Left ventricle myocardium inferior (tissue), 1 donor: ENCODE data around the gene SLC25A21. TPM values are rescaled to one million over a fixed set of nuclear protein-coding genes. Genes with fewer than 3 reads are reported as not detected.
"Not testable (repeated sequence)": the region's sequence is repeated elsewhere in the genome, so short reads cannot be mapped to it uniquely, and the experiment has no call there.

ENCODE experiments used
- DNase-seq: peaks from one replicate; pipeline ENCODE4 v3.0.0-alpha.2; 2020
- H3K27ac ChIP-seq: fragments of 200-600 bp; replicated peaks from 2 replicates; pipeline ENCODE4 v1.8.0; 2021
- H3K27me3 ChIP-seq: fragments of 200-600 bp; 2 replicates; pipeline ENCODE4 v1.8.0; 2021; ENCODE audit warnings: low read depth
- H3K36me3 ChIP-seq: fragments of 200-600 bp; 2 replicates; pipeline ENCODE4 v1.8.0; 2021
- H3K4me1 ChIP-seq: fragments of 200-600 bp; 2 replicates; pipeline ENCODE4 v1.8.0; 2021
- H3K4me3 ChIP-seq: fragments of 200-600 bp; 2 replicates; pipeline ENCODE4 v1.8.0; 2021; ENCODE audit warnings: mild to moderate bottlenecking, moderate library complexity
- H3K9me3 ChIP-seq: fragments of 200-600 bp; replicated peaks from 2 replicates; pipeline ENCODE4 v1.8.0; 2021
- CTCF ChIP-seq: fragments of 200-600 bp; IDR thresholded peaks from 2 replicates; pipeline ENCODE4 v1.8.0; 2021; ENCODE audit warnings: antibody characterized with exemption, mild to moderate bottlenecking, borderline replicate concordance
- intact Hi-C: fragments of 100-400 bp; cut with micrococcal nuclease; formaldehyde crosslinking; loops from one replicate; pipeline ENCODE4 v1.11.0; 2022
- long read RNA-seq: library from polyadenylated mRNA; unstranded; transcript quantifications from one replicate; pipeline ENCODE4 v2.0.0, GENCODE V29; 2021
- total RNA-seq: library from RNA; stranded (reverse); fragmentation: NEBNext Ultra II Directional; extraction: Animal tissue kit (Norgen Biotek cat#: 25700); gene quantifications from one replicate; pipeline ENCODE4 v1.2.1, GENCODE V29; 2021
- donor health status: DM: no; HTN: yes; CAD: no; lungs with severe emphysema.

SLC25A21 gene
- total RNA-seq, result 0.77 TPM
- long read RNA-seq, result 0 reads

GRCh38 chr14:37172024-37172869 lies at the start of gene SLC25A21:
Gene SLC25A21, minus strand, starts transcription at chr14:37172606.
- H3K9me3 ChIP-seq, result no peaks in the 10 kb centered on the region
- no peaks in the 10 kb centered on the region for H3K36me3 ChIP-seq
- peak within 1 kb of the TSS; percentile 91 for H3K27ac ChIP-seq
- intact Hi-C loops, result no loop called here
- peaks cover 39% of the 10 kb centered on the region for H3K4me1 ChIP-seq
- H3K4me3 ChIP-seq, result peak within 1 kb of the TSS; percentile 86
- H3K27me3 ChIP-seq, result no peaks in the 10 kb centered on the region
- DNase-seq, result peak; percentile 71
- TF ChIP-seq CTCF, result peak; percentile 31

- H3K4me1 ChIP-seq, result no peaks in the 10 kb centered on the region
- intact Hi-C loops, result no loop called here
These were observed 48.7 kb upstream of the SLC25A21 start for GRCh38 chr14:37221073-37221472.

GRCh38 chr14:37215345-37215744 lies 42.9 kb upstream of the SLC25A21 start:
- Histone ChIP-seq H3K4me3 (no peak overlapping the region), H3K36me3 (peaks cover 13% of the 10 kb centered on the region), H3K27me3 (no peaks in the 10 kb centered on the region), H3K4me1 (no peaks in the 10 kb centered on the region), H3K27ac (no peak overlapping the region), H3K9me3 (peaks cover 17% of the 10 kb centered on the region)
- intact Hi-C loops, result no loop called here
- no peak for TF ChIP-seq CTCF
- no peak for DNase-seq

More at GRCh38 chr14:37221073-37221472, 48.7 kb upstream of the SLC25A21 start:
- no peak for TF ChIP-seq CTCF
- DNase-seq, result no peak
- Histone ChIP-seq H3K27ac (no peak overlapping the region), H3K27me3 (no peaks in the 10 kb centered on the region), H3K4me3 (no peak overlapping the region), H3K9me3 (peaks cover 29% of the 10 kb centered on the region), H3K36me3 (peaks cover 7% of the 10 kb centered on the region)

- no peaks in the 10 kb centered on the region for H3K4me1 ChIP-seq
- intact Hi-C loops, result no loop called here
- no peaks in the 10 kb centered on the region for H3K27me3 ChIP-seq
- H3K36me3 ChIP-seq, result peaks cover 13% of the 10 kb centered on the region
- peaks cover 17% of the 10 kb centered on the region for H3K9me3 ChIP-seq
- TF ChIP-seq CTCF, result no peak
- no peak for DNase-seq
- no peak overlapping the region for H3K4me3 ChIP-seq
- H3K27ac ChIP-seq, result no peak overlapping the region
These were observed 40.6 kb upstream of the SLC25A21 start for GRCh38 chr14:37213016-37213415.

- peaks cover 23% of the 10 kb centered on the region for H3K9me3 ChIP-seq
- DNase-seq, result no peak
- TF ChIP-seq CTCF, result no peak
- H3K27me3 ChIP-seq, result no peaks in the 10 kb centered on the region
- no peak overlapping the region for H3K4me3 ChIP-seq
- H3K36me3 ChIP-seq, result peaks cover 14% of the 10 kb centered on the region
- H3K4me1 ChIP-seq, result no peaks in the 10 kb centered on the region
- H3K27ac ChIP-seq, result no peak overlapping the region
- intact Hi-C loops, result no loop called here
These were observed 38.0 kb upstream of the SLC25A21 start for GRCh38 chr14:37210448-37210847.

GRCh38 chr14:37209617-37210016 lies 37.2 kb upstream of the SLC25A21 start:
- intact Hi-C loops, H3K27ac ChIP-seq, H3K36me3 ChIP-seq, H3K4me3 ChIP-seq, DNase-seq, H3K27me3 ChIP-seq, H3K4me1 ChIP-seq: not testable (repeated sequence)
- H3K9me3 ChIP-seq, result peaks cover 15% of the 10 kb centered on the region

GRCh38 chr14:37205623-37206605 lies 33.5 kb upstream of the SLC25A21 start:
- peaks cover 14% of the 10 kb centered on the region for H3K9me3 ChIP-seq
- H3K4me1 ChIP-seq, DNase-seq, H3K36me3 ChIP-seq, H3K27me3 ChIP-seq, intact Hi-C loops, H3K4me3 ChIP-seq, H3K27ac ChIP-seq: not testable (repeated sequence)
